ENCODE data around the gene DDIT4L.
"Not testable (repeated sequence)": the region's sequence is repeated elsewhere in the genome, so short reads cannot be mapped to it uniquely, and the experiment has no call there.

Gene DDIT4L

DNA sequence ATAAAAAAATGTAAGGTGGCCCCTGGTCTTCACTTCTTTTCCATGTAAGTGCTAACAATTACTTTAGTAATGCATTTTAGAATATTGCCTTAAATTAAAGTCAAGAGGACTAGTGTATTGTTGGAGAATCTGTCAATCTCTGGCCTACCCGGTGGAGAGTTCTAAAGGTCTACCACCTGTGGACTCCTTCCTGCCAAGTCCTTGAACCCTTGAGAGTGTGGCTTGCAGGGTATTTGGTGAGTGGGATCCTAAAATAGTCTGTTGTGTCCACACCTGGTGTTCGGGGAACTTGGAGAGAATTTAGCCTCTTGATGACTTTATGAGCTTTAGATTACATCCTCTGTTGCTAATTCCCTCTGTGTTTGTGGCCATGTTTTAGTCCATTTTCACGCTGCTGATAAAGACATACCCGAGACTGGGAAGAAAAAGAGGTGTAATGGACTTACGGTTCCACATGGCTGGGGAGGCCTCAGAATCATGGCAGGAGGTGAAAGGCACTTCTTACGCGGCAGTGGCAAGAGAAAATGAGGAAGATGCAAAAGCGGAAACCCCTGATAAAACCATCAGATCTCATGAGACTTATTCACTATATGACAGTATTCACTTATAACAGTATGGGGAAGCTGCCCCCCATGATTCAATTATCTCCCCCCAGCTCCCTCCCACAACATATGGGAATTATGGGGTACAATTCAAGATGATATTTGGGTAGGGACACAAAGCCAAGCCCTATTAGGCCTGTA is 23.8 kb downstream of the DDIT4L start:
- DNase-seq (ENCODE audit: low spot score), result no peak

DNA sequence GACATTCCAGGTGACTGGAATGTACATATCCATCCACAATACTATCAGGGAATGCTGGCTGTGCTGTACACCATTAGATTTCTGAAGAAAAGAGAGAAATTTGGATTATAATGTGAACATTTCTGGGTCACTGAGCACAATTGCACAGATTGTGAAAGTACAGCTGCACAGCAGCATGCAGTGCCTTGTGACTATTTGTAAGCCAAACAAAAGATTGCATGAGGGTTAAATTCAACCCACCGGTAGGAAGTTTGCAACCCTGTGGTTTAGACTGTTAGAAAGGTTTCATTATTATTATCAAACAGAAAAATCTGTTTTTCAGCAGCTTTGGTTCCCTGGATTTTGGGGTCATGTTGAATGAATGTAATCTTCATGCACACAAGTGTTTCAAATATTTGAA is 24.5 kb downstream of the DDIT4L start:
- DNase-seq (ENCODE audit: low spot score), result no peak

DNA sequence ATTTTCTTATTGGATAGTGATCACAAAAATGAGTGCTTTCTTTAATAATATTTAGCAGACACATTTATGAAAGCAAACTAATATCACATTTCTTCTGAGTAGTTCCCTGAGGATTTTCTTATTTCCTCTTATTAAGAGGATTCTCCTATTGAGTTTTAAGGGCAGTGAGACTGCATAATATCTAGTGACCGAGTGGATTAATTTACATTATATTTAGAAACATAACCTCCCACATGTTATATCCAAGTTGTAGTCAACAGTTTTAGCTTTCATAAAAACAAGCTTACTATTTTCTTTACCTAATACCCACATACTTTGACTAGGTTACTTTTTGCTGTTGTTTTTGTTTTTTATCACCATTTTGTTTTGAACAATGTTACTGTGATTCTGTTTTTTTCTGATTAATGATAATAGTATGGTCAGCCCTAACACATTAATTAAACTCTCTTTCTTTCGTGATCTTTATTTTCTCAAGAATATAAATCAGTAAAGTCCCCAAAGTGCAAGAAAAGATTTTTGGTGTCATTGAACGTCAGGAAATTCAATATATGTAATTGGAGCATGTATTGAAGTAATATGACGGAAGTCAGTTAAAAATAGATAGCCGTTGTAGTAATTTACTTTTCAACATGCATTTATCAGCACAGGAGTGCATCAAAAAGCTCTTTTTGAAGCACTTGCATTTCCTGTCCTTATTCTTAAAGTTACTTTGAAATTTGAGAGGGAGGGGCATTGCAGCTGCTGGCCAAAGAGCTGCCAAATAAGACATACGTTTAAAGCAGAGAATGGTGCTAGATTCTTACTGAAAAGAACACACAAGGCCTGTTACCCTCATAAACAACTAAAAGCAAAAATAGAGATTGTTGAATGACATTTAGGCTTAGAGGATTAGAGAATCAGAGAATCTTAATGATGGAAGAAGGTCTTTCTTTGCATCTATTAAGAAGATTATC is 25.2 kb downstream of the DDIT4L start:
- no peak for DNase-seq (ENCODE audit: low spot score)

DNA sequence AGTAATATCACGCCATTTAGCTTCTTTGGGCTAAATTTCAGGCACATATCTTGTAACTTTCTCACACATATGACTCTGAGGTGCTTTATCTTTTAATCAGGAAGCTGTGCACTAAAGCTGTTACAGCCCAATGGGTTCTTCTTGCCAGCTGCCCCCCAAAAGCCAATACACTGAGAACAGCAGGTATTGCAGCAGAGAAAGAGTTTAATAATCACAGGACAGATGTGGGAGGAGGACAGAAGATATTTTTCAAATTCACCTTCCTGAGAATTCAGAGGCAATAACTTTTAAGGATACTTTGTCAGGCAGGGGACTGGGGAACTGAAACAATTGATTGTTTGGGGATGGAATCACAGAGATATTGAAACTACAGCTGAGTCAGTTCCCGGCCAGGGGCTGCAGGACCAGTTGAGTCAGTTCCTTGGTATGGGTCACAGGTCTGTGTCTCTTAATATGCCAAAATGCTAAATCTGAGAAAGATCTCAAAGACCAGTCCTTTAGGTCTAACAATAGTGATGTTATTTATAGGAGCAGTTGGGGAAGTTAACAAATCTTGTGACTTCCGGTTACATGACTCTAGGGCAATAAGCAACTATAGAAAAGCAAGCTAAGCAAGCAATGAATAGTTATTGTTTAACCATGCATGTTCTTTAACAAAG is 28.1 kb downstream of the DDIT4L start:
- no peak for DNase-seq (ENCODE audit: low spot score)

DNA sequence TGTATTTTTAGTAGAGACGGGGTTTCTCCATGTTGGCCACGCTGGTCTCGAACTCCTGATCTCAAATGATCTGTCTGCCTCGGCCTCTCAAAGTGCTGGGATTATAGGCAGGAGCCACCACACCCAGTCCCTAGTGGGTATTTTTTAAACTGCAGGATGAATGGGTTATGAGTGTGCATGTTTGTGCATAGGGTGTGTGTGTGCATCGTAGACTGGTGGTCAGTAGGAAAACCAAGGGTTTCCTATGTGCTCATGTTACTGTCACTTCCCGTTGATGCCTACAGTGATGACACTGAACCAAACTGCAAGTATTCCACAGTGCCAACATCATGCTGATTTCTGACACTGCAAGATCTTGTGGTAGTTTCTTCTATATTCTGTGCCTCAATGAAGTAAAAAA is 41.1 kb downstream of the DDIT4L start:
- no peak for DNase-seq (ENCODE audit: low spot score)

DNA sequence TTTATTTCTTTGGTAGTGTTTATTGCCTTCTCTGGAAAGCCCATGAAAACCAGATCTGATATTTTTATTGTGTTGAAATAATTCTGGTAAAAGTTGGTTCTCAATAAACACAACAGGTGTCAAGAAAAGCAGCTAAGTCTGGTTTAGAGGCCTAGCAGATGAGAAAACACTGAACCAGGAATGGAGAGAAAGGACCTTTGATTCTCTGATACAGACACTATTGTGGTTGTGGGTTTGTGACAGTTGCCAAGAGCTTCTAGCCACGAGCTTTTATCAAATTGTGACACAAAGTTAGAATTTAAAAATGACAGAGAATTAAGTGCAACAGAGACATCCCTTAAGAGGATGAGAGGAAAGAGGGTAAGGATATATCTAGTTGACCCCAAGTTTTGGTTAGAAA is 42.6 kb downstream of the DDIT4L start:
- DNase-seq (ENCODE audit: low spot score), result no peak

DNA sequence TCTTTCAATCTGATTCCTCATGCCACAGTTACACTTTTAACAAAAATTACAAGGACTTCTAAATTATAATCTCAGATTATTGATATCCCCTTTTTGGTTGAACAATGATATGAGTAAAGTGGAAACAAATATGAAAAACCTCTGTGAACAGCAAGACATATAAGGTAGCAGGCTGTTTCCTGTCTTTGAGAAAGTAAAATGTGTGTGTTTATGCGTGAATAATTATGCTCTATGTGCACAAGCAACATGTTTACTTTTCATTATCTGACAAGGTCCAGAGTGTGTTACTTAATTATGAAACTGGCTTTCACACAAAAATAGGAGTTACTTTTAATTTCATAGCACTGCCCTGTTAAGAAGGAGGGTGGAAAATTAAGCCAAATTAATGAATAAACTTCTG is 43.1 kb downstream of the DDIT4L start:
- no peak for DNase-seq (ENCODE audit: low spot score)

DNA sequence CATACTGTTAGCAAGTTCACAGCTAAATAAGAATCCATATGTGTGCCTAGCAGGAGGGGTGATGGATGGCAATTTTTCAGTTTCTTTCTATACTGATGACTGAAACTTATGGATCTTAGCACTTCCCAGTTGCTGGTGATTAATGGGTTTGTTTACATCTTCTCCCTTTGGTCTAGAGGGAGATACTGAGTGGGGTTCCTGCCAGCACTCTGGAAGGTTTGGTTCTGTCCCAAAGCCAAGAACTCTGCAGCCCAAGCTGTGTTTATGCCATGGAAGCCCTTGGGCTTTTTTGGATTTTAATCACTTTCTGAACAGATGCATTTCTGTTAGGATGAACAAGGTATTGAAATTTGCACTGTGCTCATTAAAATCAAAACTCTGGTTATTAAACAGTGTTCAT is 43.5 kb downstream of the DDIT4L start:
- no peak for DNase-seq (ENCODE audit: low spot score)

DNA sequence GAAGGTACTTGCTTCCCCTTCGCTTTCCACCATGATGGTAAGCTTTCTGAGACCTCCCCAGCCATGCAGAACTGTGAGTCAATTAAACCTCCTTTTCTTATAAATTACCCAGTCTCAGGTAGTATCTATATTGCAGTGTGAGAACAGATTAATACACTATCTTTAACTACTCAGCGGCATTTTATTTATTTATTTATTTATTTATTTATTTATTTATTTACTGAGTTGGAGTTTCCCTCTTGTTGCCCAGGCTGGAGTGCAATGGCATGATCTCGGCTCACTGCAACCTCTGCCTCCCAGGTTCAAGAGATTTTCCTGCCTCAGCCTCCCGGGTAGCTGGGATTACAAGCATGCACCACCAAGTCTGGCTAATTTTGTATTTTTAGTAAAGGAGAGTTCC is 52.9 kb downstream of the DDIT4L start:
- not testable (repeated sequence) for DNase-seq (ENCODE audit: low spot score)

Measured in germinal center (tissue), 1 donor.